ENCODE measurements around the gene SCAMP1.
"Not testable (repeated sequence)": the region's sequence is repeated elsewhere in the genome, so short reads cannot be mapped to it uniquely, and the experiment has no call there.

The SCAMP1 gene

GRCh38 chr5:78362220-78362619 is 1.8 kb downstream of the SCAMP1 start:
- no peak for DNase-seq

DNA sequence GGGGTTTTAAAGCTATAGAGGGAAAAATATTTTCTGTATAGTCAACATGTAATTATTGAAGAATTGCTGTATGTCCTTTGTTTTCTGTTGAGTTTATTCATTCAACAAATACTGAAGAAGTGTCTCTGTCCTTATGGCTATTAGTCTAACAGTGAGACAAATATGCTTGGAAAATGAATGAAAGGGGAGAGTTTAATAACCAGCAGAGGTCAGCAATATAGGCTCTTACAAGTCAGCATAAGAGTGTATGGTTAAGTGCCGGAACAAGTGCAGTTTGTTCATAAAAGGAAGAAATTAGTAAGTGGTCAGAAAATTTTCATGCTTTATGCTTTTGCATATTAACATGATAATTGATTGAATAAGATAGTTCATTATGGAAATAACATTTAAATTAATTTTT is 3.6 kb downstream of the SCAMP1 start:
- DNase-seq = no peak

DNA sequence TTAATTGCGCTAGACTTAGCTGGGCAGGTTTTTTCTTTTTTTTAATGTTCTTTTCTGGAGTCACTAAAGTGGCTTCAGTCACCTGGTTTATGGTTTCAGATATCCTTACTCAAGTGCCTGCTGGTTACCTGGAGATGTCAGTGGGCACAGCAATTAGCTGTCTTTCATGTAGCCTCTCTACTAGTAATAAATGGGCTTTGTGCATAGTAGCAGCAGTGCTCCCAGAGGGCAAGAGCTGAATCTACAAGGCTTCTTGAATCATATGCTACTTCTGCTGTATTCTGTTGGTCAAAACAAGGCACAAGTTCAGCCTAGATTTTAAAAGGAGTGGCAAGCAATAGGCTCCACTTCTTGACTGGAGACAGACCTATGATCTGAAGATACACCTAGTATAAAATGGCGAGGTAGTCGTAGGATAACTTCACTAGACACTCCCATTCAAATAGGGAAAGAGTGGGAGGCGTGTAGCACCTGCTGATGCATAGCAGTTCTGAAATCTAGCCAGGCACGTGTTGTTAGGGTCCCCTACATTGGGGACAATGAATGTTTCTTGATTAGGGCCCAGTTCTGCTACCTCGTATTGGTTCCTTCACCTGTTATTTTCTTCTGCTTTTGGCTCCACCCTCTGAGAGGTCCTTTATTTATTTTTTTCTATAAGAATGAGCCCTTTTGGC is 7.0 kb downstream of the SCAMP1 start:
- DNase-seq = no peak

DNA sequence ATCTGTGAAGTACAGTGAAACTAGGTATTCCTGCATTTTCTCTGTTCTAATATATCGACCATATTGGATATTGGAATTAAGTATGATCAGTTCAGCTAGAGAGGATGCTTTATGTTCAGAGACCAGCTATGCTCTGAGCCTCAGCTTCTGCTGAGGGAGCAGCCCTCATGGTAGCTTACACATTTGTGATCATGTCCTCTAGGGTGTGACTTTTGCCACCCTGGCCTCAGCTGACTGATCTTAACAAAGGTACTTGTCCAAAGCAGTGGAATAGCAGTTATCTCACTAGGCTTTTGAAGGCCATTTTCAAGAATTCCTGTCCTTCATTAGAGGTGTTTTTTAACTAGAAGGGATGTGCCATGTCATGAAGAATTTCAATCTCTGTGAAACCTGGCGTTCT is 9.3 kb downstream of the SCAMP1 start:
- no peak for DNase-seq

DNA sequence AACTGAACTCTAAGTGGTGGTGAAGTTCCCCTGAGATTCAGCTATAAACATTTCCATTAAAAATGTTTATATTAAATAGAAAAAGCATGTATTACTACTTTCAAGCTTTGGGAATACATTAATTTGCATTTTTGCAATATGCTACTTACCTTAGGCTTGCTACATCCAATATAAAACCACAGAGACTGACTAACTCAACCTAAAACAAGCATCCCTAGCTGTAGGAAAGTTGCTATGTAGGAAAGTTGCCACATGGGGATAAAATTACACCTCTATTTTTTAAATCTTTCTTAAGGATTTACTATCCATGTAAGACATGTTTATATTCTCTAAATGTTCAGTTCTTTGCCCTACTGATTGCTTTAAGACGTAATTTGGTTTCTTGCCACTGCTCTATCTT is 12.8 kb downstream of the SCAMP1 start:
- no peak for DNase-seq

DNA sequence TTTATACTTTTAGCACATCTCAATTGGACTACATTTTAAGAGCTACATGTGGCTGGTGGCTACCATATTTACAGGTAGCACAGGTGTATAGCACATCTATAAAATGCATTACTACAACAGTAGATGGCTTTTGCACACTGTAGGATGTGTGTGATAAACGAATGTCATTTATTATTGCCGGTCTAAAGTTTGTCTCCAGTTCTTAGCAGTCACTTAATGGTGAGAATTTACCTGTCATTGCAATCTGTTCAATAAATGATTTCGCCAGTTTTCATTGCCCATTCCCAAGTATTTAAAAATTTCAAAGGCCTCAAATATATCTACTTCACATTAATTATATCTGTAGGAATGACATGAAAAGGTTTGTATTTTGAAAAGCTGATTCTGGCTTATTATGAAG is 15.9 kb downstream of the SCAMP1 start:
- no peak for DNase-seq

- DNase-seq = no peak
Measured at GRCh38 chr5:78377056-78377717, 16.8 kb downstream of the SCAMP1 start.

DNA sequence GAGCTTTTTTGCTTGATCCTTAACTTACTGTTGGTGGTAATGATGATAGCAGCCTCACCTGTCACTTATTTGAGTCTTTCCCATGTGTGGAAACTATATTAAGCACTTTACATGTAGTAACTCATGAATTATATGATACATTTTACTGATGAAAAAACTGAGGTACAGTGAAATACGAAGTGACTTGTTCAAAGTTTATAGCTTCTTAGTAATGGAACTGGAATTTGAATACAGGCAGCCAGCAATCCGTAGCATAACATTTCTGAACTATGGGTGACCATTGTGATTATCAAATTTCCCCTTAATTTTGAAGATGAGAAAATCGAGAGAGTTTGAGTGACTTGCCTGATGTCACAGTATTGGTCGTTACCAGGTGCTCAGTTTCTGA is 17.3 kb downstream of the SCAMP1 start:
- DNase-seq = no peak

DNA sequence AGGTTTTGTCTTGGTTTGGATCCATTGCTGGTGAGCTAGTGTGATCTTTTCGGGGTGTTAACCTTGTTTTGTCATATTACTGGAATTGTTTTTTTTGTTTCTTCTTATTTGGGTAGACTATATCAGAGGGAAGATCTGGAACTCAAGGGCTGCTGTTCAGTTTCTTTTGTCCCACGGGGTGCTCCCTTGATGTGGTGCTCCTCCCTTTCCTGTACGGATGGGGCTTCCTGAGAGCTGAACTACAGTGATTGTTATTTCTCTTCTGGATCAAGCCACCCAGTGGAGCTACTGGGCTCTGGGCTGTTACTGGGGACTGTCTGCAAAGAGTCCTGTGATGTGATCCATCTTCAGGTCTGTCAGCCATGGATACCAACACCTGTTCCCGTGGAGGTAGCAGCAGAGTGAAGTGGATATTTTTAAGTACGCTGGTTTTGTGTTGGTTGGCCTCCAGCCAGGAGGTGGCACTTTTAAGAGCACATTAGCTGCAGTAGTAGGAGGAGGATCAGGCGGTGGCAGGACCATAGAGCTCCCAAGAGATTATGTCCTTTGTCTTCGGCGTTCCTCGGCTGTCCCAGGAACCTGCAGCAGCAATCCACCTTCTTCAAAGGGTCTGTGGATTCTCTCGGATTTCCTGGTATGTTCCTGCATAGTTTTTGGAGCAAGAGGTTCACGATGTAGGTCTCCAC is 27.2 kb downstream of the SCAMP1 start:
- DNase-seq = no peak

DNA sequence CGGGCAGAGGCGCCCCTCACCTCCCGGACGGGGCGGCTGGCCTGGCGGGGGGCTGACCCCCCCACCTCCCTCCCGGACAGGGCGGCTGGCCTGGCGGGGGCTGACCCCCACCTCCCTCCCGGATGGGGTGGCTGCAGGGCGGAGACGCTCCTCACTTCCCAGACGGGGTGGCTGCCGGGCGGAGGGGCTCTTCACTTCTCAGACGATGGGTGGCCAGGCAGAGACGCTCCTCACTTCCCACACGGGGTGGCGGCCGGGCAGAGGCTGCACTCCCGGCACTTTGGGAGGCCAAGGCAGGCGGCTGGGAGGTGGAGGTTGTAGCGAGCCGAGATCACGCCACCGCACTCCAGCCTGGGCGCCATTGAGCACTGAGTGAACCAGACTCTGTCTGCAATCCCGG is 30.9 kb downstream of the SCAMP1 start:
- not testable (repeated sequence) for DNase-seq

- DNase-seq = no peak
Measured at GRCh38 chr5:78397831-78398230, 37.4 kb downstream of the SCAMP1 start.

DNA sequence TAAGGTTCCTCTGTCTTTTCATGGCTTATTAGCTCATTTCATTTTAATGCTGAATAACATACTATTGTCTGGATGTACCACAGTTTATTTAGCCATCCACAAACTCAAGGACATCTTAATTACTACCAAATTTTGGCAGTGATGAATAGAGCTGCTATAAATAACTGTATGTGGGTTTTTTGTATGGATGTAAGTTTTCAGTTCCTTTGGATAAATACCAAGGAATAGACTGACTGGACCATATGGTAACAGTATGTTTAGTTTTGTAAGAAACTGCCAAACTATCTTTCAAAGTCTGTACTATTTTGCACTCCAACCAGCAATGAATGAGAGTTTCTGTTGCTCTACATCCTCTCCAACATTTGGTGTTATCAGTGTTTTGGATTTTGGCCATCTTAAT is 38.7 kb downstream of the SCAMP1 start:
- no peak for DNase-seq

DNA sequence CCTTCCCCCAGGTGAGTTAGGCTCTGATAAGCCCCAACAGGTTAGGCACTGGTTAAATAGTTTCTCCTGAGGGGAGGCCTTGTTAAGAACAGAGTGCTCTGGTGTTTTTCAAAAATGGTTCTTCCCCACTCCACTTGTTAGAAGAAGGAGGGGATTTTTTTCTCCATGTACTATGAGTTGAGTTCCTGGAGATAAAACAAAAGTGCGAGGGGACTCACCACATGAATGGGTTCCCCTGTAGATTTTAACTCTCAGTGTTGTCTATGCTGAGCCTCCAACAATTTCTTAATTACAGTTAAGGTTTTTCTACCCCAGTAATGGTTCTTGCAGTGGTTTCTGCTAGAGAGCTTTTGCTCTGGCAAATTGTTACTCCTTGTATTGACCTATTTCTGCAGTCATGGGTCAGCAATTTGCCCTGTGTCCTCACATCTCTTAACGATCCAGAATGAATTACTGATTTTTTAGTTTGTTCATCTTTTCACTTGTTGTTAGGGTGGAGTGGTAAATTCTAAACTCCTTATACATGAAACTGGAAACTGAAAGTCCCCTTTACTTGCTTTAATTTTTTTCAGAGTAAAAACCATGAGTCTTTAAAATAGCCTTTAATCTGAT is 44.4 kb downstream of the SCAMP1 start:
- DNase-seq = no peak

DNA sequence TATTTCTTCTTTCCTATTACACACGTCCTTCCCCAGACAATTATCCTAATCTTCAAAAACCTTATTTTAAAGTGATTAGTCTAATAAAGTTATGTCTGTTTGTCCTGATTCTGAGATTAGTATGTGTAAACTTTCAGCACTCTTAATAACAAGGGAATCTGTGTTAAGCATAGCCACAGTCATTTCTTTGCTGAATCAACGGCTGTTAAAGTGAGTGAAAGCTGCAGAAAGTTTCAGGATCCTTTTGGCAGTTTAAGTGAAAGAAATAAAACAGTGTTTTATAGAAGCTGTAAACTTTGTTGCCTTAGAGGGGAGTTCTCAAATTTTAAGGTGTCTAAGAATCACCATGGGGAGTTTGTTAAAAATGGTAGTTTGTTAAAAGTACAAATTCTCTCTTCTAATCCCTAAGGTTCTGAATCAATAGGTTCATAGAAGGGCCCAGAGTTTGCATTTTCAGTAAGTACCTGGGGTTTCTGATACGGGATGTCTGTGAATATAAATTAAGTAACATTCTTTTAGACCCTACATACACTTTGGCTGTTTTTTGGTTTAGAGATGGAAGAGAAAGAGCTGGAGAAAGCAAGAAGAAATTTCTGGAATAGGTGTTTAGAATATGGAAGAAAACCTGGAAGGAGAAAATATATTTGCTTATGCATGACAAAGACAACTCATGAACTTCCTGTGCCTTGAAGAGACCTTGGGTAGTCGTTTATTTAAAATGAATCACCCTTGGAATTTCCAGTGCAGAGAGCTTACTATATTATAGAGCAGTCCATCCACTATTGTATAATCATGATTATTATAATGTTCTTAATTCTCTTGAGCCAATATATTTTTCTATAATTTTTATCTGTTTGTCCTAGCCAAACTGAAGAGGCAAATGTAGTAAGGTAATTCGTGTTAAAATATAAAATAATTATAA is 45.7 kb downstream of the SCAMP1 start:
- peak; percentile 40 for DNase-seq

- DNase-seq = no peak
Measured at GRCh38 chr5:78407458-78407857, 47.0 kb downstream of the SCAMP1 start.

DNA sequence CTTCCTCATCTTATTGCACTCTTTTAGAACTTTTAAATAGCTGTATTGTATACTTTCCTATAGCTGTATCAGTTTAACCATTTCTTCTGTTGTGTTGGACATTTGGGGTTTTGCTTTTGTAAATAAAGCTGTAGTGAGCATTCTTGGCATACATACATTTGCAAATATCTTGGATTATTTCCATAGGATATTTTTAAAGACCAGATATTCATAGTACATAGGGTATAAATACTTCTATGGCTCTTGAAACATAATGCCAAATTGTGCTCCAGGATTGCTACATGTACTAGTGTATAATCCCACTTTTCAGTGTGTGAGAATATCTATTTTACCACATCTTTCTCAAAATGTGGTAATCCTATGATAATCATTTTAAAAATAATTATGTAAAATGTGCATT is 51.2 kb downstream of the SCAMP1 start:
- no peak for DNase-seq

GRCh38 chr5:78416677-78417425 is 56.4 kb downstream of the SCAMP1 start:
- peak; percentile 7 for DNase-seq

DNA sequence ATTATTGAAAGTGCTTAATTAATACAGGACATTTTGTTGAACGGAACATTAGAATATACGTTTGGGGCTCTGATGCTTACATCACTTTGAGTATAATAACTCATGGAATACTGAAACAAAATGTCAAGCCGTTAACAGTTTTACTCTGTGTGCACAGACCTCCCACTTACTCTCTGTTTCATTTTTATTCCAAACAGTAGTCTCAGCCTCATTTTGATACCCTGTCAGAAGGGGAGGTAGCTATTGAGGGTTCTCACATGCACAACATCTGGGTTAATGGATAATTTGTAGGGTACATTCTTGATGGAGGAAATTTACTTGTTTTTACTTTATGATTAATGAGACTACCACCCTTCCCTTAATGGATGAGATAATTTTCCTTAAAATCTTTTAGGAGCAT is 59.0 kb downstream of the SCAMP1 start:
- no peak for DNase-seq

DNA sequence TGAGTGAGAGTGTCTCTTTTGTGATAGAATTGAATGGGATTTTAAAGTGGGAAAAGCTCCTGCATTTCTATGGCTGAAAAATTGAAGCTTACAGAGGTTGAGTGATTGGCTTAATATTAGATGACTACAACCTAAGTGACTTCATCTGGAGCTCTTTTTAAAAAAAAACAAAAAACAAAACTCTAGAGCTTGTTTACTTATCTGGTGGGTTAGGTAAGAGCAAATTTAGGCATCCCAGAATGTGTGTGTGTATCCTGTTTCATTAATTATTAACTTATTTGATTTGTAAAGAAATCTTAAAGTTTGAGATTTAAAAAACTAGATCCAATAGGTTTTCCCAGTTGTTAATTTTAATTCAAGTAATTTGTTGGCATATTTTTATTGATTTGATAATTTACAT is 60.1 kb downstream of the SCAMP1 start:
- no peak for DNase-seq

DNA sequence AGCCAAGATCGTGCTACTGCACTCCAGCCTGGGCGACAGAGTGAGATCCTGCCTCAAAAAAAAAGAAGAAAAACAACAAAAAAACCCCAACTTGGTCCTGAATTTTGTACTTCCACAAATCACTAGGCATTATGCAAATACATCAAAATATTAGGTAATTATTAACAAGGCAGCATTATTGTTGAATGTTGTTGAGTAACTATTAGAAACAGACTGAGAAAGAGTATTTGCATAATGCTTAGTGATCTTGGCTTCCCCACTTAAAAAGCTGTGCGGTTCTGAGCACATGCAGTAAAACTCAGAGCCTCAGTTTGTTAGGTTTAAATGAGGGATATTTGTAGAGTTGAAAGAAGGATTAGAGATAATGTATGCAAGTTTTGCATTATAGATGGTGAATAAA is 64.2 kb downstream of the SCAMP1 start:
- DNase-seq = no peak

DNA sequence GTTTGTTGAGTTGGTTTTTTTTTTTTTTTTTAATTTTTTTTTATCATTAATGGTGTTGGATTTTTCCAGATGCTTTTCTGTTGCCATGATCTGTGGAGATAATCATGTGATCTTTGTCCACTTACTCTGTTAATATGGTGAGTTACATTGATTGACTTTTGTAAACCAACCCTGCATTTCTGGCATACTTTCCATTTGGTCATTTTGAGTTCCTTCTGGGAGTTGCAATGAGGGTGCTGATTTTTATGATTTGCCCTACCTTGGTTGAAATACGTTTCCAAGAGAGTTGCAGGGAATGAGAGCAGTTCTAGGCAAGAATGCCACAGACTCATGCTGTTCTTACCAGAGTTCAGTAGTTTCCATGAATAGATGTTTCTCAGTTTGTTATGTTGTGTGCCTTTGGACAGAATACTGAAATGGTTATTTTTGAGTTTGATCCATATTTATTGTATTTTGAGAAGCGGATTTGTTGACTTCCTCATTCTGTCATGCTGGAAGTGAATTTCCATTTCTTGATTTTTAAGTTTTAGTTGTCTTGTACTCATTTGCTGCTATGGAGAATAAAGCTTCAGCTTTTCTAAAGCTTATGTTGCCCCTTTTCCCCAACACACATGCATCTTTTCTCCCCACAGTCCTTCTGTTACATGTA is 69.0 kb downstream of the SCAMP1 start:
- DNase-seq = no peak

GRCh38 chr5:78430866-78431265 is 70.4 kb downstream of the SCAMP1 start:
- no peak for DNase-seq
